ENCODE measurements around the gene ORM2.

Gene ORM2

GRCh38 chr9:114350636-114351401 lies 21.1 kb downstream of the ORM2 start:
- DNase-seq, result no peak

GRCh38 chr9:114351932-114352331 lies 22.3 kb downstream of the ORM2 start:
- DNase-seq, result no peak

GRCh38 chr9:114355821-114356220 lies 26.2 kb downstream of the ORM2 start:
- DNase-seq, result no peak

- no peak for DNase-seq
These were observed 27.1 kb downstream of the ORM2 start for GRCh38 chr9:114356792-114357191.

GRCh38 chr9:114357360-114357759 lies 27.7 kb downstream of the ORM2 start:
- no peak for DNase-seq

- DNase-seq, result no peak
These were observed 28.3 kb downstream of the ORM2 start for GRCh38 chr9:114357911-114358328.

GRCh38 chr9:114359801-114360200 lies 30.1 kb downstream of the ORM2 start:
- no peak for DNase-seq

GRCh38 chr9:114361542-114361941 lies 31.9 kb downstream of the ORM2 start:
- DNase-seq, result no peak

- DNase-seq, result no peak
These were observed 32.7 kb downstream of the ORM2 start for GRCh38 chr9:114362394-114362793.

- peak; percentile 21 for DNase-seq
These were observed 33.8 kb downstream of the ORM2 start for GRCh38 chr9:114363424-114363823.

- DNase-seq, result no peak
These were observed 34.7 kb downstream of the ORM2 start for GRCh38 chr9:114364134-114365041.

GRCh38 chr9:114365194-114365593 lies 35.5 kb downstream of the ORM2 start:
- DNase-seq, result no peak

- DNase-seq, result peak; percentile 32
These were observed 36.9 kb downstream of the ORM2 start for GRCh38 chr9:114366334-114367128.

GRCh38 chr9:114367366-114367765 lies 37.7 kb downstream of the ORM2 start:
- DNase-seq, result no peak

GRCh38 chr9:114367772-114368569 lies 38.3 kb downstream of the ORM2 start:
- no peak for DNase-seq

GRCh38 chr9:114369216-114370130 lies 39.8 kb downstream of the ORM2 start:
- DNase-seq, result no peak

- DNase-seq, result no peak
These were observed 40.7 kb downstream of the ORM2 start for GRCh38 chr9:114370251-114370967.

GRCh38 chr9:114370968-114371320 lies 41.3 kb downstream of the ORM2 start:
- no peak for DNase-seq

GRCh38 chr9:114371343-114371944 lies 41.8 kb downstream of the ORM2 start:
- DNase-seq, result no peak

Data from activated CD4-positive, alpha-beta T cell treated with anti-CD3 and anti-CD28 coated beads, Interleukin-2, amount 50 U/mL, for 1 hour (primary cell).